ENCODE measurements around the gene TM4SF1.

TM4SF1 gene
- total RNA-seq = 0 reads per million in 3 experiments

DNA sequence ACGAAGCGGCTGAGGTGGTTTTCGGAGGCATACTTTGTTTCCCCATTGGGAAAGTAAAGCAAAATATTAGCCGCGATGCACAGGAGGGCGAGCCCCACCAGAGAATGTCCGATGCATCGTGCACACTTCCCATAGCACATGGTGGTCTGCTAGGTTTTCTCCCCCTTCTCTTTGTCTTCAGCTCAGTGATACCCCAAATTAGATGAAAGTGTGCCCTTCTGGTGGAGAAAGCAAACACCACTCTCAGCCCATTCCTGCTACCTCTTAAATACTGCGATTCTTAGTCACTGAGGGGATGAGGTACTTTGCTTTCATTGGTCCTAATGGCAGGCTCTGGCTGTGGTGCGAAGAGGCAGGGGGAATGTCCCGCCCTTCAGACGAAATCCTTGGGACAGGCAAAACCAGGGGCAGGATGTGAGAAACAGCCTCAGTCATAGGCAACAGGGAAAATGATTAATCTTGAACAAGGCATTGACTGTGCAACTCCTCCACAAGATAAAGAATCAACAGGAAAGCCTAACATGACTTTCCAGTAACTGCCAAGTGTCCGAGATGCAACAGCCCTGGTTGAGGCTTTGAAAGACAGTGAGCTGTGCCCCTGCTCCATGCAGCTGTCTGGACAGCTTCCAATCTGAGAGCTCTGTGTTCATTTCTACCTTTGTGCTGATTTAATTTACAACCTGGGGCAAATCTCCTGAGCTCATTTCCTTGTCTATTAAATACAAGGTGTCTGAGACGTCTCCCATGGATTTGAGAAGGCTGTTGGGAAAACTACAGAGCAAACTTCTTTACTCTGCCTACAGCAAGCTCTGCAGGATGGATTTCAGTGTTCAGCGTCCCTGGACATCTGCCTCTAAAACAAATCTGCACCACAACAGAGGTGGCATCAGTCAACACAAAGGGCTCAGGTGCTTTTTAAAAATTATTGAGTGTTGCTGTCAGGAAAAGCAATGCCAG lies at the start of gene TM4SF1:
Gene TM4SF1 (minus strand): TSS at position 242 of the 957 bp plus-strand sequence. CDS start 102 bp downstream, at position 140.
- no peak for DNase-seq

GRCh38 chr3:149426325-149426724 lies 48.9 kb upstream of the TM4SF1 start:
- no peak for DNase-seq

GRCh38 chr3:149424918-149425317 lies 47.5 kb upstream of the TM4SF1 start:
- no peak for DNase-seq

GRCh38 chr3:149421764-149422163 lies 44.3 kb upstream of the TM4SF1 start:
- no peak for DNase-seq

- no peak for DNase-seq
Measured at GRCh38 chr3:149419816-149420215, 42.4 kb upstream of the TM4SF1 start.

DNA sequence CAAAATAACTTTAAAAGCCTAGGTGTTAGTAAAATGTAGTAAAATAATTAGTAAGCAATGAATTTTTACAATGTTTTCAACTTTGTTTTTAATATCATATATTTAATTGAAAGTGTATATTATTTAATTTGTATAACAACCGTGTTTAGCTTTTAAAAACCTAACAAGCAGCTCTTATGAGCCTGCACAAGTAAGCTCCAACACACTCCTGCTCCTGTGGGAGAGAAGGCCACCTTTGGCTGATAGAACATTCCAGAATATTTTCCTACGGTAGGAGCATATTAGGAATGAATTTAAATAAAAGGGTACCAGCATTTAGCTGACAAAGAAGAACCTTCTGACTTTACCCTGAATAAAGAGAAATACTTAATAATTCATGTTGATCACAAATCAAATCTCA lies 40.3 kb upstream of the TM4SF1 start:
- no peak for DNase-seq

DNA sequence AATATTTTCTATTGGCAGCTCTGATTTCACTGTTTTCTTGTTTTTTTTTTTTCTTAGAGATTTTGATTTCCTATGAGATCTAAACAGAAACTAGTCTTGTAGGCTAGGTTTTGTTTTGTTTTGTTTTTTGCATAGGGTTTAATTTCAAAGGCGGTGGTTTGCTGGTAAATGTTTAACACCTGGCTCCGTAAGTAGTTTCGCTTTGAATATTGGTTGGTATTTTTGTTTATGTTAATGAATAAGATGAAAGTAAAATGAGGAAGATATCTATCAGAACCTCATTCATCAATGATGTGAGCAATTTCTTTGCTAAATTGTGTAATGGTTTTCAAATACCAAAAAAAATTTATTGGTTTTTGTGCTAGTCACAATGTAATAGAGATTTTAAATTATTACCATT lies 39.7 kb upstream of the TM4SF1 start:
- no peak for DNase-seq

DNA sequence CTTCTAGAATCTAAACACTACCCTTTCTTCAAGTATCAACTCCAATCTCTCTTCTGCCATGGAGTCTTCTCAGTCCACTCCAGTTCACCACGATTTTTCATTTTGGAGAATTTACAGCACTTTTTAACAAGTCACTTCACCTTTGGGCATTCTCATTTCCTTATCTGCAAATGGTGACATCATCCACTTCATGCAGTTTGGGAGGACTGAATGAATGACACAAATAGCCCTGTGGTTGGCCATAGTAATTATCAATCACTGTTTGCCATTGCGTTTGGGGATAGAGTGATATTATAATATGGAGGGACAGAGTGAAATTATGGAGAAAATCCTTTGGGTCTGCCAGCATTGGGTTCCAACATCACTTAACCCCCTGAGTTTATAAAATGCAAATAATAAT lies 38.0 kb upstream of the TM4SF1 start:
- DNase-seq = no peak

DNA sequence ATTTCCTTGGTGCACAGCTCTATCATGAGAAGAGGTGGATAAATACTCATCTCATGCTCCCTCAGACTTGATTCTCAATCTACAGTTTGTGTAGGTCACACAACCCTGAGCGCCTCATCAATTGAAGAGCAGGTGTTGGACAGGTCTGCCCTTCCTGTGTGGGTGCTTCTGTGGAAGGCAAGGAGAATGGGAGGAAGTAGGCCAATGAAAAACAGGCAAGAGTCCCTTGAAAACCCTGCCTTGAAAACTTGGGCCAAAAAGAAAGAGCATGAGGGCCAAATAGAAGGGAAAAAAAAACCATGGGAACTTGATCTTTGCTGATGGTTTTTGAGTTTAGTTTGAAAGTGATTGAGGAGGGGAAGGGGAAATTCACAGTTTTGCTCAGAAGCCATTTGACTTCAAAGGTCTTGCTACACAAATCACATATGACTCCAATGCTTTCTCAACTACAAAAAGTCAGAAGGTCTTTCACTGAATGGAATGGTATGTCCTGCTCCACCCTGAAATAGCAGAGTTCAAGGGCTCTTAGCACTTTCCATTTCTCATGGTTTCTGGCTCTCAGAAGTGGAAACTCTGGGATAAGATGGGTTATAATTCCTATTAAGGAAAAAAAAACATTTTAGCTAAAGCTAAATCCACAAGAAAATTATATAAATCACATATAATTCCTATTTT lies 37.2 kb upstream of the TM4SF1 start:
- DNase-seq = no peak

- DNase-seq = no peak
Measured at GRCh38 chr3:149411583-149411982, 34.1 kb upstream of the TM4SF1 start.

DNA sequence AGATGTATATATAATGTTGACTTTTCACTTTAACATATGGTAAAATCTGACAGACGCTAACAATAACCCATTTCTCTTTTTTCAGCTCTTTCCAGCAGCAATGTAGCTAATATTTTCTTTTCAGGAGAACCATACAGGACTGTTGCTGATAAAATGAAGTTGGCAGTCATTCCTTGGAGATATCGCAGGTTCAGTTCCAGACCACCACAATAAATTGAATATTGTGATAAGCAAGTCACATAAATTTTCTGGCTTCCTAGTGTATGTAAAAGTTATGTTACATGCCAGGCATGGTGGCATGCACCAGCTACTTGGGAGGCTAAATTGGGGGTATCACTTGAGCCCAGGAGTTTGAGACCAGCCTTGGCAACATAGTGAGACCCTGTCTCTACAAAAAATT lies 31.9 kb upstream of the TM4SF1 start:
- DNase-seq = no peak

DNA sequence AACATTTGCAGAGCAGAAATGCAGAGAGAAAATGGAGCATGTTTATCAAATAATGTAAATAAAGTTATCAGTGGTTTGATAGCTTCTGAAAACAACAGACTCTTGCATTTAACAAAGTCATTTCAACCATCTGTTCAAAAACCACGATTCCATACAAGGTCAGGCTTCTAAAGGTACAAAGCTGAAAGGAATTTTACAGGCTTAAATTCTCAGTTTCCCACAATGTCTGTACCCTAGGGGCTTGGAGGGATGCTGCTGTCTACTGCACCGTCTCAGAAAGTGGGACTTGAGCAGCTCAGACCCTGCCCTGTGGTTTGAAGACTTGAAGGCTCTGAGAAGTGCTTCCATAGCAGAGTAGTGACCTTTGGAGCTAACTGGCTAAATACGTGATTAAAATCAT lies 30.4 kb upstream of the TM4SF1 start:
- no peak for DNase-seq

DNA sequence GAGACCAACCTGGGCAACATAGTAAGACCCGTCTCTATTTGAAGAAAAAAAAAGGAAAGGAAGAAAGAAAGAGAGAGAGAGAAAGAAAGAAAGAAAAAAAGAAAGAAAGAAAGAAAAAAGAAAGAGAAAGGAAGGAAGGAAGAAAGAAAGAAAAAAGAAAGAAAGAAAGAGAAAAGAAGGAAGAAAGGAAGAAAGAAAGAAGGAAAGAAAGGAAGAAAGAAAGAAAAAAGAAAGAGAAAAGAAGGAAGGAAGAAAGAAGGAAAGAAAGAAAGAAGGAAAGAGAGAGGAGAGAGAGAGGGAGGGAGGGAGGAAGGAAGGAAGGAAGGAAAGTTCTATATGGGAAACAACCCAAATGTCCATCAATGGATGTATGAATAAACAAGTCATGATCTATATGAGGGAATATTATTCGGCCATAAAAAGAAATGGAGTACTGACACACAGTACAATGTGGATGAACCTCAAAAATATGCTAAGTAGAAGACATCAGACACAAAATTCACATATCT lies 28.8 kb upstream of the TM4SF1 start:
- DNase-seq = no peak

DNA sequence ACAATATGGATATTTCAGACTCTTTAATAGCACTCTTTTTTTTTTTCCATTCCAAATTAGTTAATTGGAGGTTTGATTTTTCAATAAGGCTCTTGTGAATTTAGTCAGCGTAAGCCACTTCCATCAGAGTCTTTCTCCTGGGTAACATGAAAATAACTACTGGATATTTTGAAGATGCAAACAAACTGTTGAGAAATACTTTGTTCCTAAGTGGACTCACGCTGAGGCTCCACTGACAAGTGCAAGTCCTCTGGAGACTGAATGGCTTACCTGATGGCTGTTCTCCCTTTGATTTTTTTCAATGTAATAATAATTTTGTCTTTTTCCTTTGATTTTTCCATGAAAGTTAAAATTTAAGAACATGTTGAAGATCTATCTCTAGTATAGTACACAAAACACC lies 26.0 kb upstream of the TM4SF1 start:
- DNase-seq = no peak

- no peak for DNase-seq
Measured at GRCh38 chr3:149402481-149402880, 25.0 kb upstream of the TM4SF1 start.

- no peak for DNase-seq
Measured at GRCh38 chr3:149401926-149402310, 24.5 kb upstream of the TM4SF1 start.

- DNase-seq = no peak
Measured at GRCh38 chr3:149401212-149401925, 23.9 kb upstream of the TM4SF1 start.

DNA sequence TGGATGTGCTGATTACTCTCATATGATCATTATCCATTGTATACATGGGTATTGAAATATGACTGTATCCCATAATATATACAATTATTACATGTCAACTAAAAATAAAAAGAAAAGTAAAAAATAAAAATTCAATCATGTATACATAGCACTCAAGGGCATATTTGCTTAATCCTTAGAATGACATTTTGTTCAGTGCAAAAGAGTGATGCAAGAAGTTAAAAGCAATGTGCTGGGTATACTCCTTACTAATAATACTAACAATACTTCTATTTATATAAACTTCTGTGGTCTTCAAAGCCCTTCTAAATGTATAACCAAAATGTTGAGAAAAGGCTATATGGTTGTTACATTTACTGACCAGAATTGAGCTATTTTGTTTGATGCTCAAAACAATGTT lies 23.2 kb upstream of the TM4SF1 start:
- no peak for DNase-seq

GRCh38 chr3:149398296-149398695 lies 20.8 kb upstream of the TM4SF1 start:
- no peak for DNase-seq

DNA sequence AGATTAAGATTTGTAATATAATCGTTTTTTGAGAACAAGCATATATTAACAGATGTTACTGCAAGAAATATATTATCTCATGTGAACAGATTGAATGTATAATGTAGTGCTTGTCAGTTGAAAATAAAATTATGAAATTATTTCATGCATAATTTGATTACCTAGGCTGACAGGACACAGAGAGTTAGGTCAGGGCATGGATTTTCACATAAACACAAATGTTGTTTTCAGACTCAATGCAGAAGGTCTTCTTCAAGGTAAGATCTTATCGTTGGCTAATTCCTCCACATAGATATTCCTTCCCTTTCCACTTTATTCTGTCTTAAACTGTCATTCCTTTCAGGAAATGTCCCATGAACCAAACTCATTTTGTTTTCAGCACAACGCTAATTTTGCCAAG lies 20.1 kb upstream of the TM4SF1 start:
- DNase-seq = no peak

GRCh38 chr3:149396476-149396875 lies 19.0 kb upstream of the TM4SF1 start:
- no peak for DNase-seq

DNA sequence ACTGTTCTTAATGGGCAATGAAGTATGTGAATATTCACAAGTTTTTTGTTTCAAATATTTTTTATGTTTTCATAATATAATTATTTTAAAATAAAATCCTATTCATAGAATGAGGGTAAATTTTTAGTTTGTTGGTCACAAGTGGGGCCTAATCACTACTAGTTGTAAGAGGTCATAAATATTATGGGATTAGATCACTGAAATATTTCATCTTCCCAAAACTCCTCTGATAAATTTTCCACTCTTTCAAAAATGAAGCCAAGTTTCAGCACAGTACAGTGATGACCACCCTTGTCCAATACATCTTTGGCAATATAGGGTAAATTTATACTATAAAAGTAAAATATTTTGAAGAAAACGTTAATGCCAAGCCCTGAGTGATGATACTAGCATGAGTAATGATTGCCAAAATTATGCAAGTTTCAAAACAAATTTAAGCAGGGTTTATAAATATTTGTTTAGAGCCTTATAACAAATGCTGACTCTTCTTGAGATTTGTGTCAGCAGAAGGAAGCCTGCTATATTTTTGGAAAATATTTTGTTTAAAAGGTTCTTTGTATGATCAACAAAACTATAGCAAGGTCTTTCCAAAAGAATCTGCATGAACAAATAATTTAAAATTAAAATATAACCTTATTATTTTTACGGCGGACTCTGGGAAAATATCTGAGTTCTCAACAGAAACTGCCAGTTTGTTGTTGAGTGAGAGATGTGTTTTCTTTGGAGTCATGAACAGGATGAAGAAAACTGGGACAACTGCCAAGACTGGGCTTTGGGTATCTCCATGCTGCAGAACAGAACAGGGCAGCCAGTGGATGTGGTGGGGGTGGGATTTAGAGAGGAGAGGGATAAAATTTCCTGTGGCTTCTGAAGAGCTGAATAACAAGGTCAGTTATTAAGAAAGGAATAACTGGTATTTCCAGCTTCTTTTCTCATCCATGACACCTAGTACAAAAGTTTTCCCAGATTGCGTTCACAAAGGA lies 17.9 kb upstream of the TM4SF1 start:
- DNase-seq = no peak

Data from central memory CD4-positive, alpha-beta T cell (primary cell).